DMS79 (cell line): Measurements from ENCODE around the gene WDR36.

Experiments used
- DNase-seq: peaks from one replicate; lab custom pipeline; 2025; lab: John Stamatoyannopoulos, UW

Gene WDR36

DNA sequence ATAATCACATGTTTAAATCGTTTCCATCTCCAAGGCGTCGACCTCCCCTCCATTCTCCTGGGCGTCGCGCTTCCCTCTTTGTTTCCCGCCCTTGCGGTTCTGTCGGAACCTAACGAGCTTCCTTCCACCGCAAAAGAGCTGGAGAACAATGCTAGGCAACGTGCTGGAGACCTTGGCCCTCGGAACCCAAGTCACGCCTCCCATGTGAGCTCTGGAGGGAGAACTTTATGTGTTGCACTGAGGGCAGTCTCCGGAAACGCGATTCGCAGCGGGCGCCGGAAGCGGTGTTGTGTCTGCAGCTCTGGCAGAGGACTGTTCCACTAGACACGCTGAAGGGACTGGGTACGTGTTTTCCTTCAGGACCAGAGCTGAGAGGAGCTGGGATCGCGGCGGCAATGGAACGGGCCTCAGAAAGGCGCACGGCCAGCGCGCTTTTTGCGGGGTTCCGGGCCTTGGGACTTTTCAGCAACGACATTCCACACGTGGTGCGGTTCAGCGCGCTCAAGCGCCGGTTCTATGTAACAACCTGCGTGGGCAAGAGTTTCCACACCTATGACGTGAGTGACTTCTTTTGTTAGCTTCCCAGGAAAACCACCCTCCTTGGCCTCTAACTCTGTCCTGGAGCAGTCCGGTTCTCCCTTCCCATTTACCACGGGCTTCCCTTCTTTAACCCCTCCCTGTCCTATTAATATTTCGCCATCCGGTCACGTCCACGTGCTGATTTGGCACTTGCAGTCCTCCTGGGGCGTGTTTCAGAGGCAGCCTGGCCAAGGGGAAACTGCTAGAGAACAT lies at the start of gene WDR36:
Gene WDR36, plus strand, starts transcription at position 287 of the 792 bp plus-strand sequence. Its CDS starts 109 bp downstream, at position 396.
- peak; percentile 66 for DNase-seq

DNA sequence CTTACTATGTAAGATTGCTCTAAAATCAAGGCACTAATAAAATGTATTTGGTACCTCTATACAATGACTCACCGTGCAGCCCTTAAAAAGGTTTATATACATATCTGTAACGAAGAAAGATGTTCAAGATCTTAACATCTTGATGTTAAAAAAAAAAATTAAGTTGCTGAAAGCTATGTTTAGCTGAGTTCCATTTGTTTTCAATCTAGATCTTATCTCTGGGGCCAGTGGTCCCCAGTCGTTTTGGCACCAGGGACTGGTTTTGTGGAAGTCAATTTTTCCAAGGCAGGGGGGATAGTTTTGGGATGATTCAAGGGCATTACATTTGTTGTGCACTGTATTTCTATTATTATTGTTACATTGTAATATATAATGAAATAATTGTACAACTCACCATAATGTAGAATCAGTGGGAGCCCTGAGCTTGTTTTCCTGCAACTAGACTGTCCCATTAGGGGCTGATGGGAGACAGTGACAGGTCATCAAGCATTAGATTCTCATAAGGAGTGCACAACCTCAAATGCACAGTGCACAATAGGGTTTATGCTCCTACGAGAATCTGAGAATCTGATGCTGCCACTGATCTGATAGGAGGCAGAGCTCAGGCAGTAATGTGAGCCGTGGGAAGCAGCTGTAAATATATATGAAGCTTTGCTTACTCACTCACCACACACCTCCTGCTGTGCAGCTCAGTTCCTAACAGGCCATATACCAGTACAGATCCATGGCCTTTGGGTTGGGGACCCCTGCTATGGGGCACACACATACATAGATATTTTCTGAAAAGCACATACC lies 48.2 kb upstream of the WDR36 start:
- no peak for DNase-seq

DNA sequence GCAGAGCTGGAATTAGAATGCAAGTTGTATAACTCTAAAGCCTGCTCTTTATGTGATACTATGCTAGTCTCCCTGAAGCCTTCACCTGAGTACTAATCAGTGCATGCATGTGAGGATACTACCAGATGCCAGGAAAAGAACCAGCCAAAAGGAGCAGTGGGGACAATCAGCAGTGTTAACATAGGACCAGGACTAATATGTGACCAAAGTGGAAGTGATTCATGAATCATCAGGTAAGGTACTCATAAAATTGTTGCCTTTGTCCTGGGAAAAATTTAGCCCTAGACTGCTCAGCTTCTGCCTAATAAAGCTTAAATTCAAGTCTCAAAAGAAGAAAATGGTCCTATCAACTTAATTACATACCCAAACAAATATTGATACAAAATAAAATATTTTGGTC lies 34.1 kb upstream of the WDR36 start:
- no peak for DNase-seq

DNA sequence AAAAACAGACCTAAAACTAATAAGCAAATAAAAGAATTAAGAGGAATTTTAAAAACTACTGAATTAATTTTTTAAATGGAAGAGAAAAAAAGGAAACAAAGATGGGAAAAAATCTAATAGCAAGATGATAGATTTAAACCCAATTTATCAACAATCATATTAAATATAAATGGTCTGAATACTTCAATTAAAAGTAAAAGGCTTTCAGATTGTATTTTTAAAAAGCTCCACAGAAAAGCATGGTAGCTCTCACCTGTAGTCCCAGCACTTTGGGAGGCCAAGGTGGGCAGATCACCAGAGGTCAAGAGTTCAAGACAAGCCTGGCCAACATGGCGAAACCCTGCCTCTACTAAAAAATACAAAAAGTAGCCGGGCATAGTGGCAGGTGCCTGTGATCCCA lies 32.0 kb upstream of the WDR36 start:
- no peak for DNase-seq

DNA sequence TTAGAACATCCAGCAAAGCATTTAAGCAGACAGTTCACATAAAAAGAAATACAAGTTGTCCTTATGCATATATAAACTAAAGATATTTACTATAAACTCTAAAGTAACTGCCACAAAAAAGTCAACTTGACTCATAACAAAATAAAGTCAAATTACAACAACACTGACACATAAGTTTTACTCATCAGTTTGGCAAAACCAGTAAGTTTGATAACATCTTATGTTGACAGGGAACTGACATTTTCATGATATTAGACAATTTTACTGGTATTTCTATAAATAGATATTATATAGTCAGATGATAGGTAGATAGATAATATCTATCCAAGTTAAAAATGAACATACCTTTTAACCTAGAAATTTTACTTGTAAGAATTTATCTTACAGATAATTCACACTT lies 30.5 kb upstream of the WDR36 start:
- DNase-seq = no peak

DNA sequence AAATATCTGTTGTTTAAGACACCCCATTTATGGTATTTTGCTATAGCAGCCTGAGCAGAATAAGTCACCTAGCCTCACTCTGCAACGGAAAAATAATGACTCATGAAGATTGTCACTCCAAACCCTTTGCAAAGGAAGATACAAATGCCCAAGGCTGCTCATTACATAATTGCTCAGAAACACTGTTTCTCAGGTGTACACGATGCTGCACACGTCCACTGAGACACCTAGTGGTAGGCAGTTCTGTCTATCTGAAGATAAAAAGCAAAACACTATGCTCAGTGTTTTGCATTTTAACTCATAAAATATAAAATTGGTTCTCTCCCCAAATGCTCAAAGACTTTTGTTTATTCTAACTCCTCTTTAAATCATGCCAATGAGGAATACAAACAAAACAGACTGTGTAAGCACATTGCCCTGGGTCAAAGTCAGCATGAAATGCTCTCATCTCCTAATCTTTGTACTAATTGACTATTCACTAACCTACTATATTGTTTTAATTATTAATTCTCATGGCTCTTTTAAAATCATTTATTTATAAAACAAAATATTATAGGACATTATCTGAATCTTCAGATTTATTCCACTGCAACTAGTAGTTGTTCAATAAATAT lies 28.3 kb upstream of the WDR36 start:
- DNase-seq = no peak

DNA sequence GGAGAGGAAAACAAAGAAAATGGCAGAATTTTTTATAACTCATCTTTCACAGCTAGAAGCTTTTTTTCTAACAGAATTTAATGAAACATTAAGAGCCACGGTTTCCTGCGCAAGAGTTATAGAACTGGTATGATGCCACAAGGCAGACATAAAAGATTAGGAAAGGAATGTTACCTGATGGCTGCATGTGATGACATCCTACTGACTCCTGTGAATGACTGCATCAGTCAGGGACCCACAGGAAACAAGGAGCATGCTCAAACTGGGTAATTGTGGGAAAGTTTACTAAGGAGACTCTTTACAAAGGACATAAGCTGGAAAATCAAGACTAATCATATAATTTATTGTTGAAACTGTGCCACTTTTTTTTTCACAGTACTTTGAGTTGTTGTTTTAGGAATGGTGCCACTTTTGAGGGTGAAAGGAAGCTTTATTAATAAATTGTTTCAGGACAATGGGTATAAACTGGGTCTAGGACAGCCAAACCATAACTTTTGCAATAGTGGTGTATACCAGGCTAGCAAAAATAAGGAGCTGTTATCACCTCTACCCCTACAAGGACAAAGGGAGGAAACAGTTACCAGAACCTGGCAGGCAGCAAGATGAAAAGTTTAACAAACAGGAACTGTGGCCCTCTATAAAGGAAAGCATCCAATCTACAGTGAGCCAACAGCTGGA lies 25.7 kb upstream of the WDR36 start:
- no peak for DNase-seq

DNA sequence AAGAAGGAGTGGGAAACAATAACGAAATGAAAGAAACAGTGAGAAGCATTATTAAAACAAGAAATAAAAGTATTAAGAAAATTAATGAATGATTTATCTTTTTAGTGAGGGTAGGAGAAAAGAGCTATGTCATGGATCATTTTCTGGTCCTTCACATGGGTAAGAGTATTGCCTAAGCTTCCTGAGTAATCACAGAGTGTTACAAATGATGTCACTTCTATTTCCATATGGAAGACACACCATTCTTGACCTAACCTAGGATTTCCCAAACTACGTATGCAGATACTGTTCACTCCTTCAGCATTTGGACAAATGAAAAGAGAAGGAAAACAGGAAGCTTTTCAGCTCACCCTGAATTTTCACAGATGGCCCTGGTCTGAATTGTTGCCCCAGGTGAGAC lies 23.9 kb upstream of the WDR36 start:
- no peak for DNase-seq

DNA sequence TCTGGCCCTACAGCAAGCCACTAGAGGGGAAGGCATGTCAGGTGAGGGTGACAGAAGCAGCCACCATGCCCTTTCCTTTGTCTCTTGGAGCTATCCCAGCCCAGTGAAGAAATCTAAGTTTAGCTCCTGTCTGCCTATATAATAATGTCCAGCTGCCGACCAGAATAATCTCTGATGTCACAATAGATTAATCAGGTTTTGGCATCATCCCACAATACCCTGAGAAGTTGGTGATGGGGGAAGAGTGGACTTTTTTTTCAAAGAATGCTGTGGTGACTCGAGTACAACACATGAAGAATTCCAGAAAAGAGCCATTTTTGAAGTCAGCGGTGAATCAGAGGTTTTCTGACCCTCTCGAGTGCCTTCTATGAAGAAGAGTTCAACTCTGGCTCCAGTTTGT lies 22.3 kb upstream of the WDR36 start:
- DNase-seq = no peak

DNA sequence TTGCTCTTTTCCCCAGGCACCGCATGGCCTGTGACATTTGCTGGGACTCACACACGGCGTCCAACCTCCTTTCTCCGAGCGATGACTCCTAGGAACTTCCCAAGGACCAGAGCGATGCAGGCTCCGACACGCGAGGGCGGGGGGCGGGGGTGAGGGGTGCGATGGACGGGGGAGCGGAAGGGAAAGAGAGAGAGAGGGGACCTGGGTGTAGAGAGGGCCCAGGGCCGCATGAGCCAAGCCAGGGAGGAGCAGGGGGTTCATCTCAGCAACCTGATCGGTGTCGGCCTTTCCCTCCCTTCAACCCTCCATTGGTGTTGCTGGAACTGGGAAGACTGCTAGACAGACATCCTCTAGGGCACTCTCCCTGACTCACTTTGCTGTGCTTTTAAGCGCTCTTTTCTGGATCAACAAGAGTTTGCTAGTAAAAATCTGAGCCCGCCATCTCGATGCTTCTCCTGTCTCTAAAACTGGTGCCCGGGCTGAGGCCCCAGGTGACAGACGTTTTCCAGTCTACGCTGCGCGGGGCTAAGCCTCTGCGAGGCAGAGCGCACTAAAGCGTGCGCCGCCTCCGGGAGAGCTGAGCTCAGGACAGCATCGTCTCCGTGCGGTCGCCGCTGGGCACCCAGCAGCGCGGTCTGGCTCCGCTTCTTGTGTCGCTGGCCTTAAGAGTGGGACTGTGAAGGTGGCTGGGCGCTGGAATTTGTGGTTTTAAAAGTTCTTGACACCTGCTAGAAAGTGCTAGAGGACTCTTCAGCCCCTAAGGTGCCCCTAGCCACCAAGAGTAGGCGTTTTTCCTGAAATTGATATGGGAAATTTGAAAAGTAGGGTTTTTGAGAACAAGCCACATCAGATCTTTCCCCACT lies 21.6 kb upstream of the WDR36 start:
- DNase-seq = no peak

DNA sequence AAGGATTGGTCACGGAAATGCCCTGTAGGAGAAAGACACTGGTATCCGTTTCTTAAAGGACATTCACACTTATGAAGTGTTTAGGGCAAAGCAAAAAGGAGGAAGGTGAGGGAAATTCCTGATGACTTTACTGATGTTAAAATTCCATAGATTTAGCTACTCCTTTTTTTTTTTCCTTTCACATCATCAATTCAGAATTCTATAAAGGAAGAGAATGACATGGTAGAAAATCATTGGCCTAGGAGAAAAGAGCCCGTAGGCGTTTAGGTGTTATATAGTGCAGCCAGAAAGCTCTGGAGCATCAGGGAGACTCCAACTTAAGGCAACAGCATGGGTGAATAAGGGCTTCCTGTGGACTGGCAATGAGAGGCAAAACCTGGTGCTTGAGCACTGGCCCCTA lies 20.7 kb upstream of the WDR36 start, which contains the start of gene TSLP:
Gene TSLP, plus strand, starts transcription at position 301 of the 400 bp plus-strand sequence. CDS start 178 bp downstream, outside the sequence.
- no peak for DNase-seq

DNA sequence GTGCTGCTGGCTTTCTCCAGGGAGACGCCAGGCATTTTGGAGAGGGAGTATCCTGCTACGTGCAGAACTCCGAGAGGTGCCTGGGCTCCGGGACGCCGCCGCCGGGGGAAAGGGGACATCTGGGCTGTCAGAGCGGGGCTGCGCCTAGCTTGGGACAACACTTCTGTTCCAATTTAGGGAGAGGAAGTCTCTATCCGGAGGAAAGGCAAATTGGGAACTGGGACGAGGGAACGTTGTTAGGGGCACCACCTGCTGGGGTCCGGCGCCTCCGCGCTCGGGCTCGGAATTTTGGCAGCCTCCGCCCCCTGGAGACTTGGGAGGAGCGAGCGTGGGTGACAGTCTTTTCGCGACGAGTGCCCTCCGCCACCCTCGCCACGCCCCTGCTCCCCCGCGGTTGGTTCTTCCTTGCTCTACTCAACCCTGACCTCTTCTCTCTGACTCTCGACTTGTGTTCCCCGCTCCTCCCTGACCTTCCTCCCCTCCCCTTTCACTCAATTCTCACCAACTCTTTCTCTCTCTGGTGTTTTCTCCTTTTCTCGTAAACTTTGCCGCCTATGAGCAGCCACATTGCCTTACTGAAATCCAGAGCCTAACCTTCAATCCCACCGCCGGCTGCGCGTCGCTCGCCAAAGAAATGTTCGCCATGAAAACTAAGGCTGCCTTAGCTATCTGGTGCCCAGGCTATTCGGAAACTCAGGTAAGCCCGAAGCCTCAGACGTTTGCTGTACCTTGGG lies 19.0 kb upstream of the WDR36 start:
- no peak for DNase-seq

DNA sequence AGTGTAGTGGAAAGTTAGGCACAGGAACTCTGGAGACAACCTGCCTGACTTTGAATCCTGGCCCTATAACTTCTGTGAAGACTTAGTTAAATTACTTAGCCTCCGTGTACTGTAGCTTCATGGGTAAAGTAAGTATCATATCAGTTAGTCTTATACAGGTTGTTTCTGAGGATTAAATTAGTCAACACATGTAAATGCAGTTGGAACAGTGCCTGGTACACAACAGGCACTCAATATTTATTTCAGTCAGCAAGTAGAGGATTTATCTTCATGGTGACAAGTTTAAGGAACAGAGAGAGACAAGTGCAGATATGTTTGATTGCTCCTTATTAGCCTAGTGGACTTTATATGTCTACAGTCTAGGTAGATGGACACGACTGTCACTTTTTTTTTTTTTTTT lies 17.9 kb upstream of the WDR36 start:
- no peak for DNase-seq

DNA sequence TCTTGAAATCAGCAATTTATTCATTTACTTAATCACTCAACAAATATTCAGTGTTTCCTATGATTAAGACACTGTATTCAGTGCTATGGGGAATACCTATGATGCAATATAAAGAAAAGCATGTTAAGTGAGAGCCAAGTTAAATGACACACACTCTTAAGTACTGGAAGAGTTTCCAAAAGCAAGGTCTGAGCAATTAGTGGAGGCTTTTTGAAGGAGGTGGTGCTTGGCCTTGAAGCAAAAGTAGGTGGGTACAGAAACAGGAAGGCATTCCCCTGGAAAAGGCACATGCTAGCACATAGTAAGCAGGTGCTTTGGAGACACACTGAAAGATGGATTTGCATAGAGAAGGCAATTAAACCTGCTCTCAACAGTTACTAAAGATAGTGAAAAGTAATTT lies 16.6 kb upstream of the WDR36 start:
- DNase-seq = no peak

DNA sequence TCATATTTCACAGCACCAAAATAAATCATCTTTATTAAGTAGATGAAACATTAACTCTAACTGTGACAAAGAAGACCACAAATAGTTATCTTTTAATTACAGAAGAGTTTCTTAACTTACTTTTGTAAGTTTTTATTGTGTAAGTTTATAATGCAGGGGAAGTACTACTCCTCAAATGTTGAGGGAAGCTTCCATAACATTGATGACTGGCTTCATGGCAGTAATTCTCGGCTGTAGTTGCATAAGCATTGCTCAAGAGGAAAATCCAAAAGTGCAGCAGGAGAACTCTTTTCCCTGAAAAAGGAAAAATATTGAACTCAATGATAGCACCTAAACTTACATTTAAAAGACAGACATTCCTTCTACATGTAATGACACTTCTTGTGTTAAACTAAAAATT lies 16.1 kb upstream of the WDR36 start:
- DNase-seq = no peak

DNA sequence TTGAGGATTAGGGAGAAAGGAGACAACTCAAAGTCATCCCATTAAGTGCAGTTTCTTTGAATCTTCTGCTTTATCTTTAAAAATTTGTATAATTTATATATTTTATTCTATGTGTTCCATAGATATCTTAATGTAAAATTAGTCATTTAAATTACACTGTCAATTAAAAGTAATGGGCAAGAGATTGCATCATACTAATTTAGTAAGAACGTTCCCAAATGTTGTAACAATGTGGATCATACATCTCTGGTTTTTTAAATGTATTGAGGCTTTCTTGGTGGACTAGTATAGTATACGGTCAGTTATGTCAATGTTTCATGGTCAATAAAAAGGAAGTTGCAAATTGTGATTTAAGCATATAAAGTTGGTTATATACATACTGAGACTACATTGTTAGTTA lies 14.5 kb upstream of the WDR36 start:
- DNase-seq = no peak

DNA sequence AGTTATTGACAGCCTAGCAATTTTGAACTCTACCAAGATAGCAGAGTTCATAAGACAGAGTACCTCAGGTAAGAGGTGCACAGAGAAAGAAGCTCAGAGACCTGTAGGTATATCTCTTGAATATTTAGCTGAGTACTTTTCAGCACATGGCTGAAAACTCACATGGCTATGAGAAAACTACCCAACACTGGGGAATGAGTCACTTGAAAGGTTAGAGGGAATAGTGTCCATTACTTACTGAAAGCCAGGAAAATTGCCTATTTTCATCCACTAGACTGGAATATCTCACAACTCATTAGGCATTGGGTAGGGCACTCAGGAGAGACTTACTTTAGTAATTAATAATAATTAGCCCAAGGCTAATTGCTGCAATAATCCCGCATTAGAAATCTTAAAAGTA lies 12.3 kb upstream of the WDR36 start:
- no peak for DNase-seq

DNA sequence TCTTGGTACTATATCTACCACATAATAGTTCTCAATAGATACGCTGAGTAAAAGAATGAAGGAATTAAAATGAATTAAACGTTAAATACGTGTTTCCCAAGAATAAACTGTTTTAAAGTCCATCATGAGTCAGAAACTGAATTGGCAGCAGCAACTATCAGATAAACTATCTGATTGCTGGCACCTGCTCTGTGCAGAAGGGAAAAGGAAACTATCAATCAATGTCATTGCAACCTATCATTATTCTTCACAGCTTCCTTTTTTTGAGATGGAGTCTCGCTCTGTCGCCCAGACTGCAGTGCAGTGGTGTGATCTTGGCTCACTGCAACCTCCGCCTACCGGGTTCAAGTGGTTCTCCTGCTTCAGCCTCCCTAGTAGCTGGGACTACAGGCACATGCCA lies 8.8 kb upstream of the WDR36 start:
- DNase-seq = no peak

DNA sequence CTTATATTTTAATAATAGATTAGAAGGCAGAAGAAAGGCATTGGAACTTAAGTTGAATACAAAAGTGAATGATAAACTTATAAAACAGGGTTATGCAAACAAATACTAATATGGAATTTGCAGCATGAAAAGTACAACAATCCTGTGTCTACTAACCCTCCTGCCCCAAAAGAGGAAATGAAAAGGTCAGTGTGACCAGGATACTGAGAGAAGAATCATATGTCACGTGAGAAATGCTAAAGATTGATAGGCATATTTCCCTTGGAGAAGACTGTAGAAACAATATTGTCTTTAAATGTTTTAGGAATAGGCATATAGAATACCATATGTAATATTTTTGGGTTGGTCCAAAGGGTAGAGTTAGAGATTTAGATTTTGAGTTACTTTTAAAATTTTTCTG lies 3.8 kb downstream of the WDR36 start:
- DNase-seq = no peak

DNA sequence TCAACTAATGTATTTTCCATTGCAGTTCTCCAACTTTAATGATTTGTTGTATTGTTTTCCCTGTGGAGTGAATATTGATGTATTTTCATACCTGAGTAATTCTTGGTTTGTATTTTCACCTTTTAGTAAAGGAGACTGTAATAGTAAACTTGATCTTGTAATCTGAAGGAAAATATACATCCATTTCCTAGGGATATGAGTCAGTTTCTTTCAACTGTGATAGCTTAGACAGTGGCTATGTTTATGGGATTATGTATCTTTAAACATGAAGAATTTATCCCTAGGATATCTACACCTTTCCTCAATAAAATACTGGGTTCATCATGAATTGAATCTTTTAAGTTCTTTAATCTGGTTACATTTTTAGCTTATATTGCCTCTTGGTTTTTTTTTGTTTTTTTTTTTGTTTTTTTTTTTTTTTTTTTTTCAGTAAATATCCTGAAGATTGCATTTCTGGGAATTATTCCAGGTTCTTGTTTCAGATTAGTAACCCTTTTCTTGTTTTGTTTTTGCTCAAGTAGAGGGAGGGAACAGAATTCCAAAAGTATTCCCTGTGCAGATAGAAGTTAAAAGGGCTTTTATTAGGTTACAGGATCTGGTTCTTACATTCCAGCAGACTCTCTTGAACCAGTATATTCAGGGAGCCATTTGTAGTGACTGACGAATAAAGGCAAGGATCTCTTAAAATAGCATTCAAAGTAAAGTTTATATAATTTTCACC lies 7.1 kb downstream of the WDR36 start:
- DNase-seq = no peak
